ENCODE data around the gene PICALM. TPM values are rescaled to one million over a fixed set of nuclear protein-coding genes. Genes with fewer than 3 reads are reported as not detected.
A peak's percentile ranks its signal among the peaks of the same experiment; 100 is the strongest.

Gene PICALM
- total and polyA plus RNA-seq, 4 donors, result 94.5 to 486 (median 204) TPM

- Histone ChIP-seq H3K27ac (ENCODE audit: low read depth in 1 of 2, low read length in 2 of 2) (peak overlapping the region; percentile 91 to 99), H3K9me3 (ENCODE audit: control insufficient read depth, low read length) (no peaks in the 10 kb centered on the region), H3K4me3 (ENCODE audit: low read length in 2 of 2) (no peak overlapping the region), H3K4me1 (ENCODE audit: control insufficient read depth in 1 of 2, insufficient read depth in 2 of 2, low read length in 2 of 2) (no peaks in the 10 kb centered on the region), H3K36me3 (ENCODE audit: control insufficient read depth in 1 of 2, insufficient read depth in 2 of 2, low read length in 1 of 2) (no peaks in the 10 kb centered on the region), H3K27me3 (ENCODE audit: control insufficient read depth in 1 of 2, insufficient read depth in 2 of 2, low read length in 1 of 2) (no peaks in the 10 kb centered on the region)
- WGBS, 2 donors, result 23 to 27% methylated on average over 2 of the region's 2 CpGs
- DNase-seq (no peak), ATAC-seq (ENCODE audit: low FRiP score) (no peak)
- intact Hi-C loops (cut with DNase I), result no loop called here
These were observed 1.5 kb upstream of the PICALM start for GRCh38 chr11:86070142-86071056.

- no peaks in the 10 kb centered on the region for H3K4me1 ChIP-seq (ENCODE audit: control insufficient read depth in 1 of 2, insufficient read depth in 2 of 2, low read length in 2 of 2)
- H3K27ac ChIP-seq (ENCODE audit: low read depth in 1 of 2, low read length in 2 of 2), result peak overlapping the region; percentile 91 to 99
- H3K9me3 ChIP-seq (ENCODE audit: control insufficient read depth, low read length), result no peaks in the 10 kb centered on the region
- H3K4me3 ChIP-seq (ENCODE audit: low read length in 2 of 2), result peak overlapping the region; percentile 6 to 25
- 1% methylated on average over 11 to 14 of the region's 14 CpGs for WGBS, 2 donors
- intact Hi-C loops (cut with DNase I), result loop anchor here (1.0 to 2.0 kb wide), 4 partner anchors 81 to 123 kb away; no protein-coding TSS in a partner anchor
- DNase-seq, result peak in 1 of 2 donors; percentile 57
- peak; percentile 81 for ATAC-seq (ENCODE audit: low FRiP score)
- H3K36me3 ChIP-seq (ENCODE audit: control insufficient read depth in 1 of 2, insufficient read depth in 2 of 2, low read length in 1 of 2), result no peaks in the 10 kb centered on the region
- H3K27me3 ChIP-seq (ENCODE audit: control insufficient read depth in 1 of 2, insufficient read depth in 2 of 2, low read length in 1 of 2), result no peaks in the 10 kb centered on the region
These were observed 671 bp upstream of the PICALM start for GRCh38 chr11:86069408-86070101.

DNA sequence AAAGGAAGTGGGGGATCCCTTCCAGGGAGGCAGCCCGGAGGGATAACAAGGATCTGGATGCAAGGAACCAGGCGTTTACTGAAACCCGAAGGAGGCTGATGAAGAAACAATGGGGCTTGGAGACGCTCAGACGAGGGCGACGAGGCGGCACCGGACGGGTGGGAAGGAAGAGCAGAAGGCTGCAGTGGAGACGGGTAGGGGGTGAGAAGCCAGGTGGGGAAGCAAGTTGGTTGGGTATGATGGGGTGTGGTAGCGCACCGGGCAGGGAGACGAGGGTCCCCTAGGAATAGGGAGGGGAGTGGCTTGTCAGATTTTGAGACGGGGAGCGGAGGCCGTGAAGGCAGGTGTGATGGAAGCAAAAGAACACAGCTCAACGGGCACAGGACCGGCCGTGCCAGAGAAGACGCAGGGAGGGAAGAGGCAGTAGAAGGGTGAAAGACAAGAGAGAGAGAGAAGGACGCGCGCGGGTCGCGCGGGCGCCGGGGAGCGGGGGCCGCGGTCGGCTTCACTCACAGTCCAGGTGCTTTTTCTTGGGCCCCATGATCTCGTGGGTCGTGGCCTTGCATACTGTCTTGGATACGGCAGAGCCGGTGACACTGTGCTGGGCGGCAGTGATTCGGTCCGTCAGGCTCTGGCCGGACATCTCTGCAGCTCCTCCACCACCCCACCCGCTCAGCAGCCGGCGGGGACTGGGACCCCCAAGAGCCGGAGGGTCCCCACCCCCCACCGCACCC lies 579 bp downstream of the PICALM start:
- Histone ChIP-seq H3K4me3 (ENCODE audit: low read length in 2 of 2) (peak overlapping the region; percentile 93 to 100), H3K4me1 (ENCODE audit: control insufficient read depth in 1 of 2, insufficient read depth in 2 of 2, low read length in 2 of 2) (no peaks in the 10 kb centered on the region), H3K27ac (ENCODE audit: low read depth in 1 of 2, low read length in 2 of 2) (peak overlapping the region; percentile 95 to 97), H3K9me3 (ENCODE audit: control insufficient read depth, low read length) (no peaks in the 10 kb centered on the region), H3K36me3 (ENCODE audit: control insufficient read depth in 1 of 2, insufficient read depth in 2 of 2, low read length in 1 of 2) (no peaks in the 10 kb centered on the region), H3K27me3 (ENCODE audit: control insufficient read depth in 1 of 2, insufficient read depth in 2 of 2, low read length in 1 of 2) (no peaks in the 10 kb centered on the region)
- DNase-seq (peak; percentile 66 to 78), ATAC-seq (ENCODE audit: low FRiP score) (peak; percentile 34)
- WGBS, 2 donors, result 1% methylated on average over 41 to 47 of the region's 47 CpGs
- intact Hi-C loops (cut with DNase I), result loop anchor here (2.0 kb wide), 3 partner anchors 82 to 124 kb away; no protein-coding TSS in a partner anchor

DNA sequence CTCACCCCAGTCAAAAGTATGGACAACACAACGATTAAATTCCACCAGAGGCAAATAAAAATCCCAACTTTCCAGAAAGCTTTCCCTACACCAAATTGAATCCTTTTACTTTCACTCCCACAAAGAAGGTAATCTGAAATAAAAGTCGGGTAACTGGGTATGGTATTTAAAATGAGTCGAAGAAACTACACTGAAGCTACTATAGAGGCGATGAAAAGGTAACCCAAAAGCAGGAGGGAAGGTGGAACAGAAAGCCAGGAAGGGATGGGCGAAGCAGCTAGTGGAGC lies 1.1 kb downstream of the PICALM start:
- no peaks in the 10 kb centered on the region for H3K36me3 ChIP-seq (ENCODE audit: control insufficient read depth in 1 of 2, insufficient read depth in 2 of 2, low read length in 1 of 2)

DNA sequence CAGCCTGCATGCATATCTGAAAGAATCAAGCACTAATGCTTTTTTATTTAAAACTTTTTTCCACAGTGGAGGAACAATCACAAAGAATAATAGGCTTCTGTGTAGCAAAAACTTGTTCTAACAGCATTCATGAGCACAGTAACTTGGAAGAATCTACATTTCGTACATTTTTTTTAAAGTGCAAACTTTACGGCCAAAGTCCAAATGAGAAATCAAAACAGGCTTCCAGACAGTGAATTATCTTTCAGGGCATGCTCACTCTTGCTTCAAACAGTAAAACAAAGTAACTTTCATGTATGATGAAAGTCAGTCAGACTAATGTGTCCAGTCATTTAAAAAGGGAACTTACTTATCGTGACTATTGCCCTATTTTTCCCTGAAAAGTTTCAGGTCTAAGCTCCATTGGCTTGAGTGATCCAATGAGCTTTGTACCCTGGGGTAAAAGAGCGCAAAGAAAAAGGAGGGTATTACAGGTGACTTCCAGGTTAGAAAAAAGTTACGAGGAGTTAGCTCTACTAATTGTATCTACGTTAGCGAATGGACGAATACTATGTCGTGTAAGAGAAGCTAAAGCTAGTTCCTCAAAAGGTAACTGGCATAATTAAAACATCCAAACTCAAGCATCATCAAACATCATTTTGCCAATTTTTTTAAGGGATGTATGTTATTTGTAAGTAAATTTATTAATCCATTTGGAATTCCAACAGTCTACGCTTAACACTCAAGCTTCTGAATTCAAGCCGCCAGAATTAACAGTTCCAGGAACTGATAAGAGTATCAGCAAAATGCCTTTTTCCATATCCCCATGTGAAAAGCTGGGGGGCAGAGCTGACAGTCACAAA lies 1.7 kb downstream of the PICALM start:
- intact Hi-C loops (cut with DNase I), result no loop called here
- H3K27me3 ChIP-seq (ENCODE audit: control insufficient read depth in 1 of 2, insufficient read depth in 2 of 2, low read length in 1 of 2), result no peaks in the 10 kb centered on the region
- H3K27ac ChIP-seq (ENCODE audit: low read depth in 1 of 2, low read length in 2 of 2), result peak overlapping the region; percentile 95 to 97
- 0% methylated on average over 11 of the region's 11 CpGs for WGBS, 2 donors
- no peak for ATAC-seq (ENCODE audit: low FRiP score)
- H3K9me3 ChIP-seq (ENCODE audit: control insufficient read depth, low read length), result no peaks in the 10 kb centered on the region
- peak overlapping the region; percentile 93 to 100 for H3K4me3 ChIP-seq (ENCODE audit: low read length in 2 of 2)
- H3K4me1 ChIP-seq (ENCODE audit: control insufficient read depth in 1 of 2, insufficient read depth in 2 of 2, low read length in 2 of 2), result no peaks in the 10 kb centered on the region
- no peak for DNase-seq
- H3K36me3 ChIP-seq (ENCODE audit: control insufficient read depth in 1 of 2, insufficient read depth in 2 of 2, low read length in 1 of 2), result no peaks in the 10 kb centered on the region

More for the DNA sequence above, 1.1 kb downstream of the PICALM start:
- Histone ChIP-seq H3K4me1 (ENCODE audit: control insufficient read depth in 1 of 2, insufficient read depth in 2 of 2, low read length in 2 of 2) (no peaks in the 10 kb centered on the region), H3K27me3 (ENCODE audit: control insufficient read depth in 1 of 2, insufficient read depth in 2 of 2, low read length in 1 of 2) (no peaks in the 10 kb centered on the region), H3K9me3 (ENCODE audit: control insufficient read depth, low read length) (no peaks in the 10 kb centered on the region), H3K27ac (ENCODE audit: low read depth in 1 of 2, low read length in 2 of 2) (peak overlapping the region; percentile 95 to 97), H3K4me3 (ENCODE audit: low read length in 2 of 2) (peak overlapping the region; percentile 93 to 100)
- WGBS, 2 donors, result 0 to 1% methylated on average over 5 of the region's 5 CpGs
- intact Hi-C loops (cut with DNase I), result loop anchor here (2.0 kb wide), 3 partner anchors 83 to 125 kb away; no protein-coding TSS in a partner anchor
- ATAC-seq (ENCODE audit: low FRiP score) (no peak), DNase-seq (no peak)

- Histone ChIP-seq H3K36me3 (ENCODE audit: control insufficient read depth in 1 of 2, insufficient read depth in 2 of 2, low read length in 1 of 2) (no peaks in the 10 kb centered on the region), H3K4me1 (ENCODE audit: control insufficient read depth in 1 of 2, insufficient read depth in 2 of 2, low read length in 2 of 2) (no peaks in the 10 kb centered on the region), H3K27ac (ENCODE audit: low read depth in 1 of 2, low read length in 2 of 2) (peak overlapping the region in 1 of 2 donors; percentile 49), H3K4me3 (ENCODE audit: low read length in 2 of 2) (peak overlapping the region; percentile 93 to 100), H3K9me3 (ENCODE audit: control insufficient read depth, low read length) (no peaks in the 10 kb centered on the region), H3K27me3 (ENCODE audit: control insufficient read depth in 1 of 2, insufficient read depth in 2 of 2, low read length in 1 of 2) (no peaks in the 10 kb centered on the region)
- intact Hi-C loops (cut with DNase I), result no loop called here
- WGBS, 2 donors, result 0% methylated on average over 5 of the region's 5 CpGs
- no peak for ATAC-seq (ENCODE audit: low FRiP score)
- DNase-seq, result no peak
These were observed 2.3 kb downstream of the PICALM start for GRCh38 chr11:86066657-86067008.

DNA sequence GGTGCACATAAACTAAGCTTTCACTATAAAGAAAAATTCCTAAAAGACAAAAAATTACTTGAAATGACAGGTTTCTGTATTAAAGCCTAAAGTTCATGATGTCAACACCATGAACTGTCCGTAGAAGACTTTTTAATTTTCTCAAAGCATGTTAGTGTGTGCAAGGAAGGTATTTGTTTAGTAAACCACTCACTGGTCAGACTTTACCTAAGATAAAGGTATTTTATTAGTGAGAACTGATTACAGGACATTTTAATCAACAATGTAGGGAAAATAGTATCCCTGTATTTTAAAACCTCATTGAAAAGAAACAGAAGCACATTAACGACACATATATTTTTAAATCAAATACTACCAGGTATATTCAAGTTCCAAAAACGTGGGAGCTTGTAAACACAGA lies 2.9 kb downstream of the PICALM start:
- H3K36me3 ChIP-seq (ENCODE audit: control insufficient read depth in 1 of 2, insufficient read depth in 2 of 2, low read length in 1 of 2), result no peaks in the 10 kb centered on the region
- peaks cover 0 to under 1% of the 10 kb centered on the region in 2 donors for H3K4me1 ChIP-seq (ENCODE audit: control insufficient read depth in 1 of 2, insufficient read depth in 2 of 2, low read length in 2 of 2)
- H3K27me3 ChIP-seq (ENCODE audit: control insufficient read depth in 1 of 2, insufficient read depth in 2 of 2, low read length in 1 of 2), result no peaks in the 10 kb centered on the region
- intact Hi-C loops (cut with DNase I), result no loop called here
- peak overlapping the region; percentile 69 to 93 for H3K4me3 ChIP-seq (ENCODE audit: low read length in 2 of 2)
- ATAC-seq (ENCODE audit: low FRiP score) (no peak), DNase-seq (no peak)
- no peaks in the 10 kb centered on the region for H3K9me3 ChIP-seq (ENCODE audit: control insufficient read depth, low read length)
- 0 to 5% methylated on average over 3 of the region's 3 CpGs for WGBS, 2 donors
- no peak overlapping the region for H3K27ac ChIP-seq (ENCODE audit: low read depth in 1 of 2, low read length in 2 of 2)
